Fibroblast of pulmonary artery (primary cell): ENCODE data around the gene JAK2.

Experiments
- DNase-seq: peaks from one replicate; pipeline ENCODE4 v3.0.0-alpha.2; 2010; ENCODE audit warnings: low read depth
- H3K4me3 ChIP-seq: replicated peaks from 2 replicates; pipeline ENCODE4 v1.5.1; 2011; ENCODE audit warnings: low read depth, mild to moderate bottlenecking, control low read depth, low read length, moderate library complexity
- TF ChIP-seq, protein P1 (sequence below): IDR thresholded peaks from 2 replicates; pipeline ENCODE4 v1.5.1; 2011; ENCODE audit warnings: mild to moderate bottlenecking, control low read depth, low read length, inconsistent platforms; ENCODE audit errors: missing control alignments

Gene JAK2

GRCh38 chr9:4986783-4987182 lies 1.7 kb downstream of the JAK2 start:
- DNase-seq: no peak
- H3K4me3 ChIP-seq: peak overlapping the region; percentile 83
- TF ChIP-seq, protein P1, sequence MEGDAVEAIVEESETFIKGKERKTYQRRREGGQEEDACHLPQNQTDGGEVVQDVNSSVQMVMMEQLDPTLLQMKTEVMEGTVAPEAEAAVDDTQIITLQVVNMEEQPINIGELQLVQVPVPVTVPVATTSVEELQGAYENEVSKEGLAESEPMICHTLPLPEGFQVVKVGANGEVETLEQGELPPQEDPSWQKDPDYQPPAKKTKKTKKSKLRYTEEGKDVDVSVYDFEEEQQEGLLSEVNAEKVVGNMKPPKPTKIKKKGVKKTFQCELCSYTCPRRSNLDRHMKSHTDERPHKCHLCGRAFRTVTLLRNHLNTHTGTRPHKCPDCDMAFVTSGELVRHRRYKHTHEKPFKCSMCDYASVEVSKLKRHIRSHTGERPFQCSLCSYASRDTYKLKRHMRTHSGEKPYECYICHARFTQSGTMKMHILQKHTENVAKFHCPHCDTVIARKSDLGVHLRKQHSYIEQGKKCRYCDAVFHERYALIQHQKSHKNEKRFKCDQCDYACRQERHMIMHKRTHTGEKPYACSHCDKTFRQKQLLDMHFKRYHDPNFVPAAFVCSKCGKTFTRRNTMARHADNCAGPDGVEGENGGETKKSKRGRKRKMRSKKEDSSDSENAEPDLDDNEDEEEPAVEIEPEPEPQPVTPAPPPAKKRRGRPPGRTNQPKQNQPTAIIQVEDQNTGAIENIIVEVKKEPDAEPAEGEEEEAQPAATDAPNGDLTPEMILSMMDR: no peak

DNA sequence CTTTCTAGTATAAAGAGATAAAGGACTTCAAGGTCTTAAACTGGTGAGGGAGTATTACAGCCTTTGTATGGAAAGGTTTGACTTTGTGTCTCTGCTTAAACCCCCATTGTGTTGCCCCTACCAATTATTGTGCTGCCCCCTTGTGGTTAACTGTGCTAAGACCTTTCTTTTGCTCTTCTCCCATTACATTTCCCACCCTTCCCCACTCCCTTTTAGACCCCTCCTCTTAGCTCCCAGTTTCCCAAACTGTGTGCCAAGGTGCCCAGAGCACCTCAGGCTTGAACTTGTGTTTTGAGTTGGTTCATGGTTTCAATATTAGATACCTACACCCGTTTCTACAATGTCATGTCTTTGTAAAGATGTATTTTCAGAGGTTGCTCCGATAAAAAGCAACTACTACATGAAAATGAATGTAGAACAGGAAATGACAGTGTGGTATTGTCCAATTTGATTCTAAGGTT lies 2.9 kb downstream of the JAK2 start:
- DNase-seq: peak; percentile 81
- TF ChIP-seq, protein P1: peak; percentile 74
- H3K4me3 ChIP-seq: no peak overlapping the region

GRCh38 chr9:4992872-4993271 lies 7.8 kb downstream of the JAK2 start:
- no peak for DNase-seq
- H3K4me3 ChIP-seq: no peak overlapping the region
- TF ChIP-seq, protein P1: no peak

DNA sequence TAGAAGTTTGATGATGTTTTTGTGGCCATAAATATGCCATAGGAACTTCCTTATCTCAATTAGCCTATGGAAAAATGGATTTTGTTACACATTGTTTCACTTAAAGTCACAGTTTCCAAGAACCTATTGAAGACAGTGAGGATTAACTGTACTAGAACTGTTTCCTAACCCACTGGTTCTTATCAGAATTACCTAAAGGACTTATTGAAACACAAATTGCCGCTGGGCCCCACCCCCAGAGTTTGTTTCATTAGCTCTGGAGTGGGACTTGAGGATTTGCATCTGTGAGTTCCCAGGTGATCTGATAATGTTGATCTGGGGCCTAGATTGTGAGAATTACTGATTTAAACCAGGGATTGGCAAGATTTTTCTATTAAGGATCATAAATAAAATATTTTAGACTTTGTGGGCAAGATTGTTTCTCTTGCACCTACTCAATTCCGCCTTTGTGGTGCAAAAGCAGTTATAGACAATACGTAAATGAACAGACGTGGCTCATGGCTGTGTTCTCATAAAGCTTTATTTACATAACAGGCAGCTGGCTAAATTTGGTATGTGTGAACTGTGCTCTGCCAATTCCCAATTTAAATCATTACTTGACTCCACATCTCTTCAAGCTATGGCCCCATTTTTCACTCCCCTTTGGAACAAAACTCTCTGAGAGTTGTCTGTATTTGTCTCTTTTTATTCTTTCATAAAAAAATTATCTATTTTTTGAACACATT lies 9.3 kb downstream of the JAK2 start:
- TF ChIP-seq, protein P1: no peak
- no peak for DNase-seq
- no peak overlapping the region for H3K4me3 ChIP-seq

GRCh38 chr9:4997196-4997595 lies 12.1 kb downstream of the JAK2 start:
- no peak for DNase-seq
- TF ChIP-seq, protein P1: no peak
- no peak overlapping the region for H3K4me3 ChIP-seq

- H3K4me3 ChIP-seq: no peak overlapping the region
- TF ChIP-seq, protein P1: no peak
- DNase-seq: no peak
Observed at GRCh38 chr9:4997631-4998030, 12.6 kb downstream of the JAK2 start.

- no peak for DNase-seq
- TF ChIP-seq, protein P1: no peak
- H3K4me3 ChIP-seq: no peak overlapping the region
Observed at GRCh38 chr9:5002811-5003210, 17.7 kb downstream of the JAK2 start.
